DOHH2 (cell line): ENCODE results near the gene CRYBA4.

Experiments used
- CTCF ChIP-seq: fragments of 200-600 bp; sonication (generic); IDR thresholded peaks from one replicate; pipeline ENCODE4 v1.5.1; 2014; ENCODE audit warnings: antibody characterized with exemption, mild to moderate bottlenecking, low read depth, low read length; ENCODE audit not compliant: poor library complexity, severe bottlenecking
- EZH2phosphoT487 ChIP-seq: fragments of 200-600 bp; sonication (generic); IDR thresholded peaks from 2 replicates; pipeline ENCODE4 v1.6.1; 2017; ENCODE audit warnings: borderline replicate concordance, mild to moderate bottlenecking, antibody characterized with exemption, low read length, moderate library complexity, mixed read lengths

- TF ChIP-seq CTCF = no peak
- no peak for TF ChIP-seq EZH2phosphoT487
Observed at GRCh38 chr22:26581026-26581425, 40.7 kb upstream of the CRYBA4 start.
